ENCODE data around the gene PTPRA. TPM values are rescaled to one million over a fixed set of nuclear protein-coding genes. Genes with fewer than 3 reads are reported as not detected.

Gene PTPRA
- total RNA-seq, 1 donor = 44.2 TPM

DNA sequence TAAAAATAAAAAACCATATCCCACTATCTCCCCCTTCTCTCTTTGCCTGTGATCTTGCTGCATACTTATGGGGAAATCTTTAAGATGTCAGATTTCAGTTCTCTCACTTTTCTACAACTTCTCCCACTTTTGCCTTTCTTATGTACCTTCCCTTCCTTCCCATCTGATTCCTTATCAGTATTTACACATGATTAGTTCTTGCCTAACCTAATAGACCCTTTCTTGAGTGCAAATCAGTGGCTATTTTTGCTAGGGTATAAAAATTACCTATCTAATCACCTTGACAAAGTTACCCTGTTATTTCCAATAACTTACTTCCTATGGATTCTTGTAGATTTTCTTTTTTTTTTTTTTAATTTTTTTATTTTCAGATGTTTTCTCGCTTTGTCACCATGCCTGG lies 75.7 kb downstream of the PTPRA start:
- Histone ChIP-seq H3K79me2 (ENCODE audit: insufficient read depth, low read length) (peaks cover 8% of the 10 kb centered on the region), H3K4me1 (ENCODE audit: insufficient read depth, low read length) (peaks cover 8% of the 10 kb centered on the region), H3K9me3 (ENCODE audit: low read depth, low read length) (no peaks in the 10 kb centered on the region), H3K4me3 (ENCODE audit: insufficient read depth, low read length) (no peak overlapping the region), H3K27me3 (ENCODE audit: insufficient read depth, low read length) (no peaks in the 10 kb centered on the region), H4K20me1 (ENCODE audit: insufficient read depth, low read length) (peaks cover 3% of the 10 kb centered on the region), H3K36me3 (ENCODE audit: insufficient read depth, low read length) (peaks cover 8% of the 10 kb centered on the region), H3K4me2 (ENCODE audit: insufficient read depth, low read length) (no peak overlapping the region), H2AFZ (ENCODE audit: low read length) (no peak overlapping the region), H3K27ac (ENCODE audit: low read depth, low read length) (no peak overlapping the region)
- TF ChIP-seq CTCF (IDR thresholded peaks at IDR 0.05; ENCODE audit: extremely low read depth, low read depth, low read length) = no peak
- no peak for DNase-seq (ENCODE audit: insufficient read length, low spot score, missing footprints)

- H3K36me3 ChIP-seq (ENCODE audit: insufficient read depth, low read length) = peaks cover 8% of the 10 kb centered on the region
- no peaks in the 10 kb centered on the region for H3K9me3 ChIP-seq (ENCODE audit: low read depth, low read length)
- H3K27me3 ChIP-seq (ENCODE audit: insufficient read depth, low read length) = no peaks in the 10 kb centered on the region
- H3K4me3 ChIP-seq (ENCODE audit: insufficient read depth, low read length) = no peak overlapping the region
- peaks cover 3% of the 10 kb centered on the region for H4K20me1 ChIP-seq (ENCODE audit: insufficient read depth, low read length)
- no peak overlapping the region for H2AFZ ChIP-seq (ENCODE audit: low read length)
- no peak overlapping the region for H3K4me2 ChIP-seq (ENCODE audit: insufficient read depth, low read length)
- no peak overlapping the region for H3K27ac ChIP-seq (ENCODE audit: low read depth, low read length)
- H3K4me1 ChIP-seq (ENCODE audit: insufficient read depth, low read length) = no peaks in the 10 kb centered on the region
- peaks cover 2% of the 10 kb centered on the region for H3K79me2 ChIP-seq (ENCODE audit: insufficient read depth, low read length)
- no peak for DNase-seq (ENCODE audit: insufficient read length, low spot score, missing footprints)
- TF ChIP-seq CTCF (IDR thresholded peaks at IDR 0.05; ENCODE audit: extremely low read depth, low read depth, low read length) = no peak
These were observed 79.5 kb downstream of the PTPRA start for GRCh38 chr20:2952766-2953165.

DNA sequence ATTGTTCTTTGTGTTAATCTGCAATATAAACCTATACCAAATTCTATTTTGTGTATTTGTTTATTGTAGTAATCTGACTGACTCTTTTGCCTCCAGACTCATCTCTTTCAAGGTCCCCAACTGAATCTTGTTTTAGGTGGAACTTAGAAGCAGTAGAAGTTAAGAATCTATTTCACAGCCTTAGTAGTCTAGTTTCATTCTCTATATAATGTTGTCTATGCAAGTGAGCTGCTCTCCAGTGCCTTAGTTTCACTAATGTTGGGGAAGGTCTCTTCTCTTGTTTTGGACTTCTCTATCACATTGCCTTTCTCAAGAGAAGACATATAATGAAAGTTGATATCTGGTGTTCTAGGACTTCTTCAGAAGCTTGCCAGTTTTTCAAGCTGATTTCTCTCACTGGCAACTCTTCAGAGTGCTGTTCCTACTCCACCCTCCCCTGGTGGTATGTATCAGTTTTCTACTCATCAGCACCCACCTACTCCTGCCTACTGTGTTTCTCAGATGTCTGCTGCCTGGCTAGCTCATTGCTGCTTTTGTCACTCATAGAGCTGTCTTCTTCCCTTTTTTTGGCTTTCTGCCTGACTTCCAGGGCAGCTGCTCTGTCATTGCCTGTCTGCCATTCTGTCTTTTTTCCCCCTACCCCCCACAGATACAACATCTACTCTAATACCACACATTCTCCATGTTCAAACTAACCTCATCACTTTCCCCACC lies 82.1 kb downstream of the PTPRA start:
- Histone ChIP-seq H4K20me1 (ENCODE audit: insufficient read depth, low read length) (peaks cover 6% of the 10 kb centered on the region), H3K9me3 (ENCODE audit: low read depth, low read length) (no peaks in the 10 kb centered on the region), H3K4me3 (ENCODE audit: insufficient read depth, low read length) (no peak overlapping the region), H3K4me1 (ENCODE audit: insufficient read depth, low read length) (no peaks in the 10 kb centered on the region), H3K36me3 (ENCODE audit: insufficient read depth, low read length) (peaks cover 8% of the 10 kb centered on the region), H3K27me3 (ENCODE audit: insufficient read depth, low read length) (no peaks in the 10 kb centered on the region), H3K27ac (ENCODE audit: low read depth, low read length) (no peak overlapping the region), H3K4me2 (ENCODE audit: insufficient read depth, low read length) (no peak overlapping the region), H3K79me2 (ENCODE audit: insufficient read depth, low read length) (peaks cover 2% of the 10 kb centered on the region), H2AFZ (ENCODE audit: low read length) (no peak overlapping the region)
- no peak for DNase-seq (ENCODE audit: insufficient read length, low spot score, missing footprints)
- TF ChIP-seq CTCF (IDR thresholded peaks at IDR 0.05; ENCODE audit: extremely low read depth, low read depth, low read length) = no peak

DNA sequence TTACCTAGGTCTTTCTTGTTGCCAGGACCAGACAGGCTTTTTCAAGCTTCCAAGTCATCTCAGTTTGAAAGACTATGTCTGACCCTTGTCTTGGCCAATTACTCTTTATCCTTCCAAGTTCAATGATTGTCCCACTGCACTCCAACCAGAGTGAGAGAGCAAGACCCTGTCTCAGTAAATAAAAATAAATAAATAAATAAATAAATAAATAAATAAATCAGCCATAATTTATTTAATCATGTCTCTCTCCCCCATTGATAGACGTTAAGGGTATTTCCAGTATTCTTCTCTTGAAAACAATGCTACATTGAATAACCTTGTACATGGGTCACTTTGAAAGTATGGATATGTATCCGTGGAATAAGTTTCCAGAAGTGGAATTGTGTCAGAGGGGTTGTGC lies 83.2 kb downstream of the PTPRA start:
- H3K4me3 ChIP-seq (ENCODE audit: insufficient read depth, low read length) = no peak overlapping the region

More for the DNA sequence above, 83.2 kb downstream of the PTPRA start:
- H3K4me1 ChIP-seq (ENCODE audit: insufficient read depth, low read length) = no peaks in the 10 kb centered on the region
- no peak overlapping the region for H3K27ac ChIP-seq (ENCODE audit: low read depth, low read length)
- no peaks in the 10 kb centered on the region for H3K27me3 ChIP-seq (ENCODE audit: insufficient read depth, low read length)
- TF ChIP-seq CTCF (IDR thresholded peaks at IDR 0.05; ENCODE audit: extremely low read depth, low read depth, low read length) = no peak
- H4K20me1 ChIP-seq (ENCODE audit: insufficient read depth, low read length) = peaks cover 6% of the 10 kb centered on the region
- peaks cover 3% of the 10 kb centered on the region for H3K36me3 ChIP-seq (ENCODE audit: insufficient read depth, low read length)
- DNase-seq (ENCODE audit: insufficient read length, low spot score, missing footprints) = no peak
- no peak overlapping the region for H3K4me2 ChIP-seq (ENCODE audit: insufficient read depth, low read length)
- no peak overlapping the region for H2AFZ ChIP-seq (ENCODE audit: low read length)
- H3K79me2 ChIP-seq (ENCODE audit: insufficient read depth, low read length) = peaks cover 2% of the 10 kb centered on the region
- H3K9me3 ChIP-seq (ENCODE audit: low read depth, low read length) = no peaks in the 10 kb centered on the region
